HG03558 (cell line): ENCODE data around the gene SUGP2.

ENCODE experiments used
- ATAC-seq: cut with Tn5 transposase; IDR thresholded peaks from one replicate; pipeline ENCODE4 v1.9.1; 2021; ENCODE audit warnings: moderate number of reproducible peaks; ENCODE audit not compliant: unreplicated experiment; ENCODE audit errors: extremely low read depth

Gene SUGP2

GRCh38 chr19:19059837-19060611 is 26.7 kb upstream of the SUGP2 start:
- ATAC-seq: no peak

- no peak for ATAC-seq
These were observed 25.9 kb upstream of the SUGP2 start for GRCh38 chr19:19059018-19059836.

- no peak for ATAC-seq
These were observed 24.4 kb upstream of the SUGP2 start for GRCh38 chr19:19057720-19058119.

- ATAC-seq: no peak
These were observed 24.0 kb upstream of the SUGP2 start for GRCh38 chr19:19057317-19057716.

GRCh38 chr19:19056636-19057275 is 23.4 kb upstream of the SUGP2 start:
- no peak for ATAC-seq

- no peak for ATAC-seq
These were observed 22.4 kb upstream of the SUGP2 start for GRCh38 chr19:19055701-19056100.

GRCh38 chr19:19054939-19055440 is 21.7 kb upstream of the SUGP2 start:
- no peak for ATAC-seq

- ATAC-seq: no peak
These were observed 21.1 kb upstream of the SUGP2 start for GRCh38 chr19:19054315-19054938.

GRCh38 chr19:19053508-19054314 is 20.4 kb upstream of the SUGP2 start:
- ATAC-seq: no peak

- ATAC-seq: no peak
These were observed 19.6 kb upstream of the SUGP2 start for GRCh38 chr19:19052921-19053320.

GRCh38 chr19:19051478-19052213 is 18.3 kb upstream of the SUGP2 start:
- no peak for ATAC-seq

- ATAC-seq: no peak
These were observed 17.4 kb upstream of the SUGP2 start for GRCh38 chr19:19050731-19051130.

GRCh38 chr19:19050104-19050503 is 16.8 kb upstream of the SUGP2 start:
- ATAC-seq: no peak

- ATAC-seq: no peak
These were observed 16.1 kb upstream of the SUGP2 start for GRCh38 chr19:19049406-19049805.

GRCh38 chr19:19043881-19044280 is 10.6 kb upstream of the SUGP2 start:
- ATAC-seq: no peak

- ATAC-seq: no peak
These were observed 10.2 kb upstream of the SUGP2 start for GRCh38 chr19:19043481-19043880.

GRCh38 chr19:19042732-19043280 is 9.5 kb upstream of the SUGP2 start:
- no peak for ATAC-seq

- no peak for ATAC-seq
These were observed 7.1 kb upstream of the SUGP2 start for GRCh38 chr19:19040417-19040816.

GRCh38 chr19:19039901-19040300 is 6.6 kb upstream of the SUGP2 start:
- ATAC-seq: no peak
